Pancreas (tissue), 10 donors: ENCODE measurements around the gene AP4B1. TPM values are rescaled to one million over a fixed set of nuclear protein-coding genes. Genes with fewer than 3 reads are reported as not detected.

Source experiments
- ATAC-seq, 4 donors: fragments of 200-7000 bp; cut with Tn5 transposase; one replicate each; pipeline versions ENCODE4 v1.8.0 to v1.9.1; 2020; ENCODE audit warnings: mild to moderate bottlenecking in 4 of 4, moderate library complexity in 4 of 4
- DNase-seq, 6 donors: peaks; one replicate each; pipeline ENCODE4 v3.0.0-alpha.2; 2020
- FAIRE-seq: peaks from 2 replicates; lab custom pipeline; 2012; peaks lifted over from hg19 to GRCh38; lab: Jason Lieb, UNC
- H3K27ac ChIP-seq, 4 donors: fragments of 200-600 bp; sonication (generic); 1 replicate in 3 of 4; 2 replicates in 1 of 4; pipeline versions ENCODE4 v1.5.0 to v1.8.0; 2020
- H3K27me3 ChIP-seq, 4 donors: fragments of 200-600 bp; one replicate each; pipeline ENCODE4 v1.8.0; 2021
- H3K36me3 ChIP-seq, 3 donors: fragments of 200-600 bp; sonication (generic) in 1 of 3; one replicate each; pipeline versions ENCODE4 v1.5.0 to v1.8.0; 2020 to 2021
- H3K4me1 ChIP-seq, 3 donors: fragments of 200-600 bp; one replicate each; pipeline ENCODE4 v1.8.0; 2021
- H3K4me3 ChIP-seq, 4 donors: fragments of 200-600 bp; sonication (generic) in 2 of 4; one replicate each; pipeline versions ENCODE4 v1.5.0 to v1.8.0; 2020 to 2021
- H3K9me3 ChIP-seq, 4 donors: fragments of 200-600 bp; one replicate each; pipeline ENCODE4 v1.8.0; 2021
- CTCF ChIP-seq, 4 donors: fragments of 200-600 bp; sonication (generic) in 3 of 4; IDR thresholded peaks; one replicate each; pipeline versions ENCODE4 v1.5.0 to v1.8.0; 2021; ENCODE audit warnings: antibody characterized with exemption in 4 of 4
- WGBS, 2 donors: extraction: QIAGEN DNeasy Blood & Tissue Kit; methylation state at CpG; one replicate each; pipeline ENCODE4 v1.1.7; 2013; 5-methylcytosine and 5-hydroxymethylcytosine counted together
- intact Hi-C, 3 donors: fragments of 100-400 bp; cut with DNase I; formaldehyde crosslinking; loops; one replicate each; pipeline versions ENCODE4 v1.11.1 to v1.14.2; 2022
- polyA plus RNA-seq, 2 donors: library from polyadenylated mRNA; stranded (reverse); fragments of 200-250 nt; gene quantifications; one replicate each; pipeline ENCODE4 v1.2.3, GENCODE V29; 2013
- total RNA-seq, 6 donors: library from RNA; stranded (reverse); fragmentation: NEBNext Ultra II Directional in 4 of 6; extraction: Animal tissue kit (Norgen Biotek cat#: 25700) in 4 of 6; gene quantifications; one replicate each; pipeline versions ENCODE4 v1.2.1 to v1.2.4, GENCODE V29; 2021 to 2023
- donor health status: healthy with polysubstance abuse.
- donor health status: DM: no; HTN: no; CAD: no; lungs with moderate emphysema.
- donor health status: DM: no; HTN: no; CAD: no.
- donor health status: control.
- donor health status: control.
- donor health status: Bipolar disorder and iron deficiency.
- donor health status: DM: yes; HTN: yes; CAD: no.
- donor health status: DM: no; HTN: no; CAD: no.
- donor health status: DM: no; HTN: no; CAD: no.
- donor health status: DM: yes; HTN: yes; CAD: no.

The AP4B1 gene
- total and polyA plus RNA-seq, 8 donors = 8.2 to 37.5 (median 12.7) TPM

GRCh38 chr1:113947388-113948107 lies 42.9 kb upstream of the AP4B1 start:
- Histone ChIP-seq H3K4me1 (peaks cover 29 to 38% (median 37%) of the 10 kb centered on the region in 3 donors), H3K9me3 (no peaks in the 10 kb centered on the region), H3K36me3 (no peaks in the 10 kb centered on the region), H3K27me3 (no peaks in the 10 kb centered on the region), H3K27ac (peak overlapping the region in 3 of 4 donors; percentile 16 to 53 (median 39)), H3K4me3 (no peak overlapping the region)
- FAIRE-seq (no peak), DNase-seq (no peak), ATAC-seq (peak in 2 of 4 donors; percentile 19 to 36)
- no peak for TF ChIP-seq CTCF (IDR thresholded peaks at IDR 0.05)
- WGBS, 2 donors = 9 to 14% methylated on average over 3 of the region's 3 CpGs
- intact Hi-C loops = no loop called here

GRCh38 chr1:113946678-113947387 lies 42.2 kb upstream of the AP4B1 start:
- no peaks in the 10 kb centered on the region for H3K9me3 ChIP-seq
- peaks cover 27 to 38% (median 35%) of the 10 kb centered on the region in 3 donors for H3K4me1 ChIP-seq
- H3K4me3 ChIP-seq = no peak overlapping the region
- peaks cover 0 to under 1% (median 0%) of the 10 kb centered on the region in 3 donors for H3K36me3 ChIP-seq
- no peak for DNase-seq
- peak overlapping the region in 2 of 4 donors; percentile 9 to 53 for H3K27ac ChIP-seq
- intact Hi-C loops = no loop called here
- peak in 3 of 4 donors; percentile 13 to 59 (median 32) for ATAC-seq
- no peak for FAIRE-seq
- TF ChIP-seq CTCF (IDR thresholded peaks at IDR 0.05) = no peak
- H3K27me3 ChIP-seq = no peaks in the 10 kb centered on the region
- WGBS, 2 donors = 28 to 37% methylated on average over 3 of the region's 3 CpGs

DNA sequence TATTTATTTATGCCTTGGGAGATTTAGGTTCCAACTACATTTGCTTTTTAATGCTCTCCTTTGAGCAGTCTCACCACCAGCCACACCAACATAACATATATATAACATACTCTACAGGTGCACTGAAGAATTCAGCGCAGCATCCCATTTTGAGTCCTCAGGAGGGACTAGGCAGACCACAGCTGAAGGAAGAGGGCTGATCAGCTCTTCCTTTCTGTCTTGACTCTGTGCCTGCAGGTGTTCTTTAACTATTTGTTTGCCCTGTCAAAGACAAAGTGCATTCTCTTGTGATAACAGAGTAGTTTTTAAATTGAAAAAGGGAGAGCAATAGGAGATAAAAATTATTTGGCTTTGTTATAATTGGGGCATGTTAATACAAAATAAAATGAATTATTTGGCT lies 41.5 kb upstream of the AP4B1 start:
- Histone ChIP-seq H3K36me3 (peaks cover 0 to 3% (median 0%) of the 10 kb centered on the region in 3 donors), H3K4me3 (no peak overlapping the region), H3K4me1 (peaks cover 22 to 38% (median 31%) of the 10 kb centered on the region in 3 donors), H3K27me3 (no peaks in the 10 kb centered on the region), H3K27ac (no peak overlapping the region), H3K9me3 (no peaks in the 10 kb centered on the region)
- no peak for TF ChIP-seq CTCF (IDR thresholded peaks at IDR 0.05)
- intact Hi-C loops = no loop called here
- no peak for ATAC-seq
- DNase-seq = no peak
- WGBS, 2 donors = 54 to 85% methylated on average over 1 of the region's 1 CpG
- FAIRE-seq = no peak

DNA sequence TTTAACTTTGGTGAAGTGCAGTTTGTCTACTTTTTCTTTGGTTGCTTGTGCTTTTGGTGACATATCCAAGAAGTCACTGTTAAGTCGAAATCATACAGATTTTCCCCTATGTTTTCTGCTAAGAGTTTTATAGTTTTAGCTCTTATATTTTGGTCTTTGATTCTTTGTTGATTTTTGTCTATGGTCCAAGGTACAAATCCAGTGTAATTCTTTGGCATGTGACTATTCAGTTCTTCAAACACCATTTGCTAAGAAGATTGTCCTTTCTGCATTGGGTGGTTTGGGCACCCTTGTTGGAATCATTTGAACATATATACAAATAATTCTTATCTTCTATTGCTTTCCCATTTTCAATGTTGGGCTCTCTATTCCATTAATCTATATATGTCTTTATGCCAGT lies 40.7 kb upstream of the AP4B1 start:
- intact Hi-C loops = no loop called here
- Histone ChIP-seq H3K36me3 (peaks cover 0 to 3% (median 0%) of the 10 kb centered on the region in 3 donors), H3K9me3 (no peaks in the 10 kb centered on the region), H3K4me1 (peaks cover 22 to 38% (median 31%) of the 10 kb centered on the region in 3 donors), H3K27me3 (no peaks in the 10 kb centered on the region), H3K27ac (no peak overlapping the region), H3K4me3 (no peak overlapping the region)
- DNase-seq = no peak
- no peak for TF ChIP-seq CTCF (IDR thresholded peaks at IDR 0.05)
- 100% methylated on average over 1 of the region's 1 CpG for WGBS, 2 donors
- ATAC-seq = no peak
- no peak for FAIRE-seq
